ENCODE measurements around the gene PIP5KL1. TPM values are rescaled to one million over a fixed set of nuclear protein-coding genes. Genes with fewer than 3 reads are reported as not detected.

Gene PIP5KL1
- total and polyA plus RNA-seq, 7 experiments from 2014 or later: 0.17 to 2.9 (median 1.9) TPM; not detected in 1

DNA sequence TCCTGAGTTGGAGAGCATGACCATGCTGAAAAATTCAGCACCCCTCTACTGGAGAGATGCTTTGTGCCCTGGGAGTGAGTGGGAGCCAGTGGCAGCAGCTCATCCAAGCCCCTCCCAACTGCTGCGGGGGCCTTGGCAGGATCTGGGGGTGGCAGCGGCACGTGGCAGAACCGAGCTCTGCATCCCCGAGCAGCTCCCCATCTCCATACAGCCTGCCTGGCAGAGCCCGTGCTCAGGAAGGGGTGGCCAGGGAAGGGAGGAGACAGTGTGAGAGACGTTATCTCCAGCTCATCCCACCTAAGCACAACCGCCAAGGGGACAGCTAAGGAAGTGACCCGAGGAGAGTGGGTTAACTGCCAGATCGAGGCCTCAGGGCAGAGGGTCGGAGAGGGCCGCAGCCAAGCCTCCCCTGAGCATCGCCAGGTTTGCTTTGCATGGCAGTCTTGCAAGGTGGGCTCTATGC, 24.3 kb upstream of the PIP5KL1 start:
- Mint-ChIP-seq H3K4me3 (peak overlapping the region in 9 of 10 donors; percentile 74 to 92 (median 82)), H3K9me3 (peaks cover 0 to under 1% (median 0%) of the 10 kb centered on the region in 11 donors), H3K36me3 (peaks cover 0 to 32% (median 16%) of the 10 kb centered on the region in 5 donors), H3K4me1 (peaks cover 63 to 96% (median 84%) of the 10 kb centered on the region in 7 donors), H3K27me3 (no peaks in the 10 kb centered on the region), H3K27ac (peak overlapping the region in 8 of 9 donors; percentile 82 to 98 (median 94))
- DNase-seq (no peak), ATAC-seq (no peak)
- Histone ChIP-seq H3K36me3 (ENCODE audit: control insufficient read depth in 2 of 3, insufficient read depth in 3 of 3, low read length in 3 of 3) (peaks cover 6 to 45% (median 9%) of the 10 kb centered on the region in 3 experiments), H3K9me3 (ENCODE audit: control insufficient read depth in 2 of 3, low read length in 3 of 3) (no peaks in the 10 kb centered on the region), H3K4me1 (ENCODE audit: control insufficient read depth in 2 of 2, insufficient read depth in 2 of 2, low read length in 2 of 2) (peaks cover 67 to 91% of the 10 kb centered on the region in 2 donors), H3K27ac (ENCODE audit: low read depth, low read length) (peak overlapping the region; percentile 84), H3K27me3 (ENCODE audit: control insufficient read depth in 2 of 2, insufficient read depth in 2 of 2, low read length in 2 of 2) (no peaks in the 10 kb centered on the region), H3K4me3 (ENCODE audit: low read length) (peak overlapping the region; percentile 41)
- POLR2A ChIA-PET: interaction anchor here (0.9 to 61.3 kb wide), 10 partner anchors 11 to 171 kb away, joined by 3 to 1719 read pairs (median 6); partner anchors contain the start of genes EEIG1, NAIF1 and SLC25A25
- CTCF ChIA-PET: interaction anchor here (0.7 to 13.2 kb wide), 16 partner anchors 10 to 145 kb away, joined by 3 to 253 read pairs (median 5); no protein-coding TSS in a partner anchor
- intact Hi-C loops (cut with micrococcal nuclease): loop anchor here (1.0 to 5.0 kb wide), 9 partner anchors 10 to 162 kb away; no protein-coding TSS in a partner anchor

DNA sequence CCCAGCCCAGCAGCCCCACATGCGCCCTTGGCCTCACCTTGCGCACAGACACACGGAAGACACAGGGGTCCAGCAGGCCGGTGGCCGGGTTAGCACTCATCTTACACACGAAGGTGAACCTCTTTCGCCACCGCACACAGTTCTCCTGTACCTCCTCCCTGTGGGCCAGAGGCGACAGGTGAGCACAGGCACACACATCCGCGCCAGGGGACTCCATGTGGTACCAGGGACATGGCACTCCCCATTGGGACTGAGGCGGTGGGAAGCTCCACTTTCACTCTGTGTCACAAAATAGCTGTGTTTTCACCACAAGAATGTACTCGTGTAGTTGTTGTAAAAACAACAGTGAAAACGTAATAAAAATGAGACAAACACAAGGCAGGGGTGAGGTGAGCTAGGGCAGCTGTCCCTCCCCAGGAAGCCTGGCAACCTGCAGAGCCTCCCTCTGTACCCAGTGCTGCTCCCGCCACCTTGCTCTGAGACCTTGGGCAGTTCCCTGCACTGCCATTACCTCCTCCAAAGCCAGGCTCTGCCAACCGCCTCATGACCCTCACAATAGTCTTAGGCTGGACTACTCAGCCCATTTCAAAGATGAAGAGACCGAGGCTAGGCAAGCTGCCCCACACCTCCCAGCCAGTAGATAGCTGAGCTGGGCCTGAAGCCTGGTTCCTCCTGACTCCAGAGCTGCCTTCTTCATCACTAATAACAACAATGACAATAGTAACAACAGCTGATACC, 23.4 kb upstream of the PIP5KL1 start:
- intact Hi-C loops (cut with micrococcal nuclease): loop anchor here (2.0 kb wide), 2 partner anchors 17 to 73 kb away; no protein-coding TSS in a partner anchor
- ChIA-PET POLR2A (interaction anchor here (0.6 to 61.3 kb wide), 8 partner anchors 10 to 577 kb away, joined by 3 to 1719 read pairs (median 7); partner anchors contain the start of gene EEIG1), CTCF (interaction anchor here (1.0 to 13.2 kb wide), 7 partner anchors 11 to 146 kb away, joined by 3 to 253 read pairs (median 5); no protein-coding TSS in a partner anchor)
- Mint-ChIP-seq H3K36me3 (peaks cover 0 to 23% (median 17%) of the 10 kb centered on the region in 5 donors), H3K27me3 (no peaks in the 10 kb centered on the region), H3K4me1 (peaks cover 56 to 95% (median 75%) of the 10 kb centered on the region in 7 donors), H3K27ac (peak overlapping the region; percentile 62 to 98 (median 93)), H3K9me3 (no peaks in the 10 kb centered on the region), H3K4me3 (peak overlapping the region; percentile 14 to 92 (median 82))
- DNase-seq (peak in 1 of 9 donors; percentile 46), ATAC-seq (peak; percentile 36)
- no peaks in the 10 kb centered on the region for H3K27me3 ChIP-seq (ENCODE audit: control insufficient read depth in 2 of 2, insufficient read depth in 2 of 2, low read length in 2 of 2)
- no peak overlapping the region for H3K4me3 ChIP-seq (ENCODE audit: low read length)
- H3K4me1 ChIP-seq (ENCODE audit: control insufficient read depth in 2 of 2, insufficient read depth in 2 of 2, low read length in 2 of 2): peaks cover 65 to 89% of the 10 kb centered on the region in 2 donors
- peaks cover 10 to 52% (median 12%) of the 10 kb centered on the region in 3 experiments for H3K36me3 ChIP-seq (ENCODE audit: control insufficient read depth in 2 of 3, insufficient read depth in 3 of 3, low read length in 3 of 3)
- H3K9me3 ChIP-seq (ENCODE audit: control insufficient read depth in 2 of 3, low read length in 3 of 3): no peaks in the 10 kb centered on the region
- H3K27ac ChIP-seq (ENCODE audit: low read depth, low read length): peak overlapping the region; percentile 84

DNA sequence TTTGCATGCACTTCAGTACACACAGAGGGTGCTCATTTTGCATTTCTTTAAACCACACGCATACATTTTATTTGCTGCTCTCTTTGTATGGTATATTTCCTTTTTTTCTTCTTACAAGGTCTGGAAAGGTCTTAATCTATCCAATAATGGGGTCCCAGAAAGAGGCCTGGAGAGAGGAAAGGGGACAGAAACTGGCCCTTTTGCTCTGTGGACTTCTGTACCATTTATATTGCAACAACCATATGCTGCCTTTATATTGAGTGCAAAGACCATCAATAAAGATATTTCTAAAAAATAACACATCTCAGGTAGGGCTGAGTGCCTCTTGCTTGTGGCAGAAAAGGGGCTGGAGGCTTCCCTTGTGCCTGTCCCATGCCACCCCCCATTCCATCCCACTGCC, 22.6 kb upstream of the PIP5KL1 start:
- Mint-ChIP-seq H3K27me3 (no peaks in the 10 kb centered on the region), H3K27ac (peak overlapping the region in 8 of 9 donors; percentile 32 to 98 (median 94)), H3K4me3 (peak overlapping the region in 9 of 10 donors; percentile 74 to 92 (median 82)), H3K9me3 (no peaks in the 10 kb centered on the region), H3K36me3 (peaks cover 0 to 25% (median 17%) of the 10 kb centered on the region in 5 donors), H3K4me1 (peaks cover 51 to 93% (median 75%) of the 10 kb centered on the region in 7 donors)
- H3K4me3 ChIP-seq (ENCODE audit: low read length): no peak overlapping the region
- no peaks in the 10 kb centered on the region for H3K9me3 ChIP-seq (ENCODE audit: control insufficient read depth in 2 of 3, low read length in 3 of 3)
- H3K4me1 ChIP-seq (ENCODE audit: control insufficient read depth in 2 of 2, insufficient read depth in 2 of 2, low read length in 2 of 2): peaks cover 57 to 87% of the 10 kb centered on the region in 2 donors
- peak overlapping the region; percentile 84 for H3K27ac ChIP-seq (ENCODE audit: low read depth, low read length)
- no peaks in the 10 kb centered on the region for H3K27me3 ChIP-seq (ENCODE audit: control insufficient read depth in 2 of 2, insufficient read depth in 2 of 2, low read length in 2 of 2)
- ATAC-seq (no peak), DNase-seq (no peak)
- POLR2A ChIA-PET: interaction anchor here (1.0 to 61.3 kb wide), 7 partner anchors 9 to 82 kb away, joined by 3 to 1719 read pairs (median 3); partner anchors contain the start of gene EEIG1
- CTCF ChIA-PET: interaction anchor here (1.0 to 13.2 kb wide), 3 partner anchors 10 to 79 kb away, joined by 4 to 253 read pairs (median 37); no protein-coding TSS in a partner anchor
- intact Hi-C loops (cut with micrococcal nuclease): no loop called here
- H3K36me3 ChIP-seq (ENCODE audit: control insufficient read depth in 2 of 3, insufficient read depth in 3 of 3, low read length in 3 of 3): peaks cover 10 to 59% (median 18%) of the 10 kb centered on the region in 3 experiments

DNA sequence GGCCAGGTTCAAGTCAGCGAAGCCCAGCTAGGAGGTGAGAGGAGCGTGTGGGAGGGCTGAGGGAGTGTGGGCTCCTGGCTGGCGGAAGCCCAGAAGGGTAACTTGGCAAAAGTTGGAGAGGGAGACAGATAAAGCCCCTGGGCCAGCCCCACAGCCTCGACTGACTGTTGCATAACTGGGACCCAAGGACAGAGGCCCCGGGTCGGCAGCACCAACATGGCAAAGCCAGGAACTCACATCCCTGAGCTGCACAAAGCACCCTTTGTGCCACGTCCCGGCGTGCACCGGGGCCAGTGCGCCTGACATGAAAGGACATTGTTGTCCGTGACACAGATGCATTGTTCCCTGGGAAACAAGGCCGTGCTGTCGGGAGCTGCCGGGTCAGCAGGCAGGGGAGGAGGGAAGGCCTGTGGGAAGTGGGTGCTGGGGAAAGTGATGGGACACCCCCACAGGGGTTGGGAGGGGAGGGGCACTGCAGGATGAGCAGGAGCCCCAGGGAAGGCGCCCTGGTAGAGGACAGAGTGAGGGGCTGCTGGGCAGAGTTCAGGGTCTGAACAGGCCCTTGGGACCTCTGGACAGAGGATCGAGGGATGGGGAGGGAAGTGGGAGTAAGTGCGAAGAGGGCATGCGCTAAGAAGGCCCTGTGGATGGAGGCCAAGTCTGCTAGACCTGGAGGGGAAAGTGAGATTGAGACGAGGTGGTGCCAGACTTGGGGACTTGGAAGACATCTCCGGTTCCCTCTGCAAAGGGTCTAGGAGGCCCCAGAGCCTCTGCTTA, 20.1 kb upstream of the PIP5KL1 start:
- Histone ChIP-seq H3K27me3 (ENCODE audit: control insufficient read depth in 2 of 2, insufficient read depth in 2 of 2, low read length in 2 of 2) (no peaks in the 10 kb centered on the region), H3K4me1 (ENCODE audit: control insufficient read depth in 2 of 2, insufficient read depth in 2 of 2, low read length in 2 of 2) (peaks cover 44 to 68% of the 10 kb centered on the region in 2 donors), H3K9me3 (ENCODE audit: control insufficient read depth in 2 of 3, low read length in 3 of 3) (no peaks in the 10 kb centered on the region), H3K4me3 (ENCODE audit: low read length) (no peak overlapping the region), H3K27ac (ENCODE audit: low read depth, low read length) (peak overlapping the region; percentile 84), H3K36me3 (ENCODE audit: control insufficient read depth in 2 of 3, insufficient read depth in 3 of 3, low read length in 3 of 3) (peaks cover 15 to 83% (median 30%) of the 10 kb centered on the region in 3 experiments)
- no peak for DNase-seq
- no peaks in the 10 kb centered on the region for H3K9me3 Mint-ChIP-seq
- intact Hi-C loops (cut with micrococcal nuclease): no loop called here
- no peak for ATAC-seq
- peak overlapping the region in 9 of 10 donors; percentile 34 to 75 (median 63) for H3K4me3 Mint-ChIP-seq
- H3K27ac Mint-ChIP-seq: peak overlapping the region; percentile 58 to 98 (median 94)
- H3K36me3 Mint-ChIP-seq: peaks cover 0 to 30% (median 18%) of the 10 kb centered on the region in 5 donors
- peaks cover 43 to 90% (median 67%) of the 10 kb centered on the region in 7 donors for H3K4me1 Mint-ChIP-seq
- ChIA-PET POLR2A (interaction anchor here (0.8 to 61.3 kb wide), 5 partner anchors 10 to 128 kb away, joined by 3 to 1719 read pairs (median 4); partner anchors contain the start of gene EEIG1), CTCF (interaction anchor here (0.6 to 5.7 kb wide), 5 partner anchors 8 to 134 kb away, joined by 3 to 37 read pairs (median 4); no protein-coding TSS in a partner anchor)
- no peaks in the 10 kb centered on the region for H3K27me3 Mint-ChIP-seq

DNA sequence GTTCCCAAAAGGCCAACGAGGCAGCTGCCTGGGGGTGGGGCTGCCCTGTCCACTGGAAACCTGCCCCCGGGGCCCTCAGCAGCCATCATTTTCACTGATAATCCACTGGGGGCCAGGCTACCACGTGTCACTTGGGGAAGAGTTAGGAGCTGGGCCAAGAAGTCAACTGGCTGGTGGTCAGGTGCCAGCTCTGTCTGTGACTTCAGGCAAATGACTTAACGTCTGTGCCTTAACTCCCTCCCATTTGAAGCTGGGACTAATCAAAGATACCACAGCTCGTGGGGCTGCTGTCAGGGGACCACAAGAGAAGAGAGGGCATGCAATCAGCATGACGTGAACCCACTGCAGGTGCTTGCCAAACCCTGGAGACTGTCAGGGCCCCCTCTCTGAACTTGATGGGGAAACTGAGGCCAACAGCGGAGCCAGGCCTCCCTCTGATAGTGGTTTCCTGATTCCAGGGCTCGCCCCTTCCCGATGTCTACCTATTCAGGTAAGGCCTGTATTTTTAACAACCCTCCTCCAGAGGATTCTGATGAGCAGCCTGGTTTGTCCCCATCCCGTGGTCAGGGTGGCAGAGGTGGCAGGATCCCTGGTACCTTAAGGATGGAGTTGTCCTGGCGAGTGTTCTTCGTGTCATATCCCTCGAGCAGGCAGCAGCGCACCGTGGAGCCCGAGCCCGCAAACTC, 19.4 kb upstream of the PIP5KL1 start:
- Histone ChIP-seq H3K9me3 (ENCODE audit: control insufficient read depth in 2 of 3, low read length in 3 of 3) (no peaks in the 10 kb centered on the region), H3K4me3 (ENCODE audit: low read length) (no peak overlapping the region), H3K27ac (ENCODE audit: low read depth, low read length) (peak overlapping the region; percentile 84), H3K36me3 (ENCODE audit: control insufficient read depth in 2 of 3, insufficient read depth in 3 of 3, low read length in 3 of 3) (peaks cover 15 to 91% (median 29%) of the 10 kb centered on the region in 3 experiments), H3K27me3 (ENCODE audit: control insufficient read depth in 2 of 2, insufficient read depth in 2 of 2, low read length in 2 of 2) (no peaks in the 10 kb centered on the region), H3K4me1 (ENCODE audit: control insufficient read depth in 2 of 2, insufficient read depth in 2 of 2, low read length in 2 of 2) (peaks cover 36 to 61% of the 10 kb centered on the region in 2 donors)
- ChIA-PET POLR2A (interaction anchor here (0.8 to 61.3 kb wide), 7 partner anchors 9 to 168 kb away, joined by 3 to 1719 read pairs (median 5); partner anchors contain the start of gene EEIG1), CTCF (interaction anchor here (0.6 to 2.3 kb wide), 4 partner anchors 74 to 134 kb away, joined by 3 to 16 read pairs (median 6); no protein-coding TSS in a partner anchor)
- Mint-ChIP-seq H3K4me3 (peak overlapping the region in 9 of 10 donors; percentile 25 to 75 (median 63)), H3K27me3 (no peaks in the 10 kb centered on the region), H3K36me3 (peaks cover 0 to 30% (median 15%) of the 10 kb centered on the region in 5 donors), H3K9me3 (no peaks in the 10 kb centered on the region), H3K4me1 (peaks cover 41 to 87% (median 63%) of the 10 kb centered on the region in 7 donors), H3K27ac (peak overlapping the region; percentile 58 to 98 (median 90))
- DNase-seq (no peak), ATAC-seq (peak; percentile 31)
- intact Hi-C loops (cut with micrococcal nuclease): no loop called here

All from naive thymus-derived CD4-positive, alpha-beta T cell (primary cell).